HS-27A (cell line): ENCODE data around the gene ADH1B.
"Not testable (repeated sequence)": the region's sequence is repeated elsewhere in the genome, so short reads cannot be mapped to it uniquely, and the experiment has no call there.

Source experiments
- DNase-seq: peaks from one replicate; pipeline ENCODE4 v3.0.0-alpha.2; 2012; ENCODE audit warnings: low read depth, missing footprints

Gene ADH1B

GRCh38 chr4:99323756-99324155, 2.6 kb upstream of the ADH1B start:
- no peak for DNase-seq

- not testable (repeated sequence) for DNase-seq
Measured at GRCh38 chr4:99317811-99318210, 3.4 kb downstream of the ADH1B start.

GRCh38 chr4:99317354-99317753, 3.8 kb downstream of the ADH1B start:
- no peak for DNase-seq

GRCh38 chr4:99315839-99316238, 5.4 kb downstream of the ADH1B start:
- no peak for DNase-seq

GRCh38 chr4:99314211-99314610, 7.0 kb downstream of the ADH1B start:
- no peak for DNase-seq

- DNase-seq = no peak
Measured at GRCh38 chr4:99310389-99310788, 10.8 kb downstream of the ADH1B start.

- DNase-seq = no peak
Measured at GRCh38 chr4:99305638-99306400, 15.4 kb downstream of the ADH1B start.

GRCh38 chr4:99301376-99302164, 19.6 kb downstream of the ADH1B start:
- no peak for DNase-seq

- DNase-seq = peak; percentile 59
Measured at GRCh38 chr4:99300934-99301333, 20.3 kb downstream of the ADH1B start.

- no peak for DNase-seq
Measured at GRCh38 chr4:99293357-99293756, 27.8 kb downstream of the ADH1B start.

- DNase-seq = no peak
Measured at GRCh38 chr4:99290848-99291786, 30.1 kb downstream of the ADH1B start, which contains the start of gene ADH1A. ADH1A (minus strand) TSS chr4:99290985; CDS start chr4:99290914, 71 bp downstream.

- DNase-seq = no peak
Measured at GRCh38 chr4:99285387-99285786, 35.8 kb downstream of the ADH1B start.

GRCh38 chr4:99282731-99283130, 38.5 kb downstream of the ADH1B start:
- no peak for DNase-seq

- DNase-seq = no peak
Measured at GRCh38 chr4:99281261-99281660, 39.9 kb downstream of the ADH1B start.

- DNase-seq = no peak
Measured at GRCh38 chr4:99276417-99276816, 44.8 kb downstream of the ADH1B start.

GRCh38 chr4:99275885-99276284, 45.3 kb downstream of the ADH1B start:
- no peak for DNase-seq

GRCh38 chr4:99275050-99275449, 46.2 kb downstream of the ADH1B start:
- DNase-seq = no peak

GRCh38 chr4:99273704-99274103, 47.5 kb downstream of the ADH1B start:
- DNase-seq = no peak

- DNase-seq = no peak
Measured at GRCh38 chr4:99264927-99265326, 56.3 kb downstream of the ADH1B start.
